Measurements from ENCODE around the gene CCDC6. TPM values are rescaled to one million over a fixed set of nuclear protein-coding genes. Genes with fewer than 3 reads are reported as not detected.
A peak's percentile ranks its signal among the peaks of the same experiment; 100 is the strongest.

Gene CCDC6
- total RNA-seq, 2 donors from 2014 or later = 48.1 to 65.0 TPM

GRCh38 chr10:59900048-59900727 is 6.2 kb downstream of the CCDC6 start:
- no peaks in the 10 kb centered on the region for H3K9me3 ChIP-seq
- no peak overlapping the region for H3K4me3 ChIP-seq
- no peaks in the 10 kb centered on the region for H3K27me3 ChIP-seq (replicated peaks; ENCODE audit: insufficient read depth)
- no peak for TF ChIP-seq POLR2A (IDR thresholded peaks at IDR 0.05)
- intact Hi-C loops (cut with DNase I) = no loop called here
- WGBS = 61% methylated on average over 10 of the region's 10 CpGs
- no peak overlapping the region for H3K27ac ChIP-seq
- DNase-seq (ENCODE audit: low spot score) = no peak
- H3K4me1 ChIP-seq (replicated peaks) = peaks cover 9% of the 10 kb centered on the region
- no peaks in the 10 kb centered on the region for H3K36me3 ChIP-seq

GRCh38 chr10:59898125-59898835 is 8.1 kb downstream of the CCDC6 start:
- peaks cover 9% of the 10 kb centered on the region for H3K4me1 ChIP-seq (replicated peaks)
- no peaks in the 10 kb centered on the region for H3K9me3 ChIP-seq

GRCh38 chr10:59896191-59896590 is 10.2 kb downstream of the CCDC6 start:
- no peak for DNase-seq (ENCODE audit: low spot score)
- H3K36me3 ChIP-seq = no peaks in the 10 kb centered on the region
- no peaks in the 10 kb centered on the region for H3K9me3 ChIP-seq
- intact Hi-C loops (cut with DNase I) = loop anchor here (10.0 kb wide), 1 partner anchor 181 kb away; no protein-coding TSS in a partner anchor
- TF ChIP-seq POLR2AphosphoS5 (IDR thresholded peaks at IDR 0.05) (no peak), CTCF (IDR thresholded peaks at IDR 0.05) (no peak), POLR2A (IDR thresholded peaks at IDR 0.05) (no peak)
- H3K4me3 ChIP-seq = no peak overlapping the region
- H3K27ac ChIP-seq = no peak overlapping the region
- WGBS = 57% methylated on average over 1 of the region's 1 CpG
- peaks cover 12% of the 10 kb centered on the region for H3K4me1 ChIP-seq (replicated peaks)
- H3K27me3 ChIP-seq (replicated peaks; ENCODE audit: insufficient read depth) = no peaks in the 10 kb centered on the region

More at GRCh38 chr10:59898125-59898835, 8.1 kb downstream of the CCDC6 start:
- H3K4me3 ChIP-seq = no peak overlapping the region
- TF ChIP-seq CTCF (IDR thresholded peaks at IDR 0.05) (no peak), POLR2AphosphoS5 (IDR thresholded peaks at IDR 0.05) (no peak), POLR2A (IDR thresholded peaks at IDR 0.05) (no peak)
- H3K27ac ChIP-seq = no peak overlapping the region
- no peaks in the 10 kb centered on the region for H3K27me3 ChIP-seq (replicated peaks; ENCODE audit: insufficient read depth)
- DNase-seq (ENCODE audit: low spot score) = no peak
- H3K36me3 ChIP-seq = no peaks in the 10 kb centered on the region
- intact Hi-C loops (cut with DNase I) = loop anchor here (10.0 kb wide), 1 partner anchor 183 kb away; no protein-coding TSS in a partner anchor
- WGBS = 55% methylated on average over 6 of the region's 6 CpGs

- H3K4me3 ChIP-seq = no peak overlapping the region
- WGBS = 27% methylated on average over 10 of the region's 10 CpGs
- peaks cover 12% of the 10 kb centered on the region for H3K4me1 ChIP-seq (replicated peaks)
- H3K27me3 ChIP-seq (replicated peaks; ENCODE audit: insufficient read depth) = no peaks in the 10 kb centered on the region
- H3K9me3 ChIP-seq = no peaks in the 10 kb centered on the region
- H3K27ac ChIP-seq = peak overlapping the region in 1 of 2 donors; percentile 41
- DNase-seq (ENCODE audit: low spot score) = no peak
- TF ChIP-seq POLR2A (IDR thresholded peaks at IDR 0.05) (no peak), POLR2AphosphoS5 (IDR thresholded peaks at IDR 0.05) (no peak), CTCF (IDR thresholded peaks at IDR 0.05) (no peak)
- no peaks in the 10 kb centered on the region for H3K36me3 ChIP-seq
- intact Hi-C loops (cut with DNase I) = loop anchor here (10.0 kb wide), 1 partner anchor 181 kb away; no protein-coding TSS in a partner anchor
Observed at GRCh38 chr10:59895629-59896116, 10.7 kb downstream of the CCDC6 start.

GRCh38 chr10:59894114-59894513 is 12.2 kb downstream of the CCDC6 start:
- intact Hi-C loops (cut with DNase I) = loop anchor here (10.0 kb wide), 1 partner anchor 179 kb away; no protein-coding TSS in a partner anchor
- TF ChIP-seq CTCF (IDR thresholded peaks at IDR 0.05) (no peak), POLR2AphosphoS5 (IDR thresholded peaks at IDR 0.05) (peak; percentile 74)
- Histone ChIP-seq H3K9me3 (no peaks in the 10 kb centered on the region), H3K4me3 (no peak overlapping the region), H3K4me1 (replicated peaks) (peaks cover 12% of the 10 kb centered on the region), H3K27me3 (replicated peaks; ENCODE audit: insufficient read depth) (no peaks in the 10 kb centered on the region), H3K27ac (peak overlapping the region; percentile 12 to 41), H3K36me3 (no peaks in the 10 kb centered on the region)
- 35% methylated on average over 4 of the region's 4 CpGs for WGBS
- peak; percentile 82 for DNase-seq (ENCODE audit: low spot score)

Measured in prostate gland (tissue), 2 donors.